Measurements from ENCODE around the gene IL34.
A peak's percentile ranks its signal among the peaks of the same experiment; 100 is the strongest.

The IL34 gene

GRCh38 chr16:70683146-70683944 is 37.0 kb downstream of the IL34 start:
- Mint-ChIP-seq H3K4me1 (peaks cover 6% of the 10 kb centered on the region), H3K27me3 (peaks cover 9% of the 10 kb centered on the region), H3K9me3 (no peaks in the 10 kb centered on the region), H3K4me3 (no peak overlapping the region), H3K27ac (no peak overlapping the region), H3K36me3 (peaks cover 5% of the 10 kb centered on the region)
- no peak for ATAC-seq (ENCODE audit: low read depth)
- DNase-seq (ENCODE audit: low spot score in 2 of 2) = no peak

GRCh38 chr16:70684146-70685060 is 38.0 kb downstream of the IL34 start:
- no peak for ATAC-seq (ENCODE audit: low read depth)
- no peaks in the 10 kb centered on the region for H3K9me3 Mint-ChIP-seq
- peaks cover 7% of the 10 kb centered on the region for H3K27me3 Mint-ChIP-seq
- peaks cover 3% of the 10 kb centered on the region for H3K36me3 Mint-ChIP-seq
- H3K27ac Mint-ChIP-seq = no peak overlapping the region
- DNase-seq (ENCODE audit: low spot score in 2 of 2) = no peak
- H3K4me3 Mint-ChIP-seq = peak overlapping the region; percentile 21
- peaks cover 6% of the 10 kb centered on the region for H3K4me1 Mint-ChIP-seq

GRCh38 chr16:70685061-70685937 is 38.9 kb downstream of the IL34 start:
- H3K4me3 Mint-ChIP-seq = peak overlapping the region; percentile 21
- peaks cover 7% of the 10 kb centered on the region for H3K27me3 Mint-ChIP-seq
- H3K9me3 Mint-ChIP-seq = no peaks in the 10 kb centered on the region
- peaks cover 3% of the 10 kb centered on the region for H3K36me3 Mint-ChIP-seq
- ATAC-seq (ENCODE audit: low read depth) (peak; percentile 31), DNase-seq (ENCODE audit: low spot score in 2 of 2) (no peak)
- no peak overlapping the region for H3K27ac Mint-ChIP-seq
- peaks cover 6% of the 10 kb centered on the region for H3K4me1 Mint-ChIP-seq

GRCh38 chr16:70685938-70686375 is 39.6 kb downstream of the IL34 start, which contains the start of gene MTSS2:
Gene MTSS2 (minus strand): TSS chr16:70686053. CDS start chr16:70685791, 262 bp downstream.
- no peak for DNase-seq (ENCODE audit: low spot score in 2 of 2)
- H3K36me3 Mint-ChIP-seq = peaks cover 5% of the 10 kb centered on the region
- H3K4me1 Mint-ChIP-seq = peaks cover 6% of the 10 kb centered on the region
- H3K9me3 Mint-ChIP-seq = no peaks in the 10 kb centered on the region
- peak; percentile 44 for ATAC-seq (ENCODE audit: low read depth)
- peak within 1 kb of the TSS; percentile 25 for H3K4me3 Mint-ChIP-seq
- H3K27ac Mint-ChIP-seq = no peak within 1 kb of the TSS
- peaks cover 7% of the 10 kb centered on the region for H3K27me3 Mint-ChIP-seq

GRCh38 chr16:70686376-70687101 is 40.2 kb downstream of the IL34 start:
- Mint-ChIP-seq H3K4me1 (peaks cover 6% of the 10 kb centered on the region), H3K27me3 (peaks cover 7% of the 10 kb centered on the region), H3K36me3 (peaks cover 7% of the 10 kb centered on the region), H3K4me3 (peak overlapping the region; percentile 25), H3K9me3 (no peaks in the 10 kb centered on the region), H3K27ac (no peak overlapping the region)
- no peak for DNase-seq (ENCODE audit: low spot score in 2 of 2)
- ATAC-seq (ENCODE audit: low read depth) = peak; percentile 9

- H3K4me3 Mint-ChIP-seq = peak overlapping the region; percentile 53
- ATAC-seq (ENCODE audit: low read depth) = no peak
Observed at GRCh38 chr16:70687102-70687511, 40.7 kb downstream of the IL34 start.

GRCh38 chr16:70687671-70688245 is 41.4 kb downstream of the IL34 start:
- ATAC-seq (ENCODE audit: low read depth) = no peak
- Mint-ChIP-seq H3K27ac (no peak overlapping the region), H3K9me3 (no peaks in the 10 kb centered on the region), H3K36me3 (peaks cover 7% of the 10 kb centered on the region), H3K27me3 (peaks cover 7% of the 10 kb centered on the region), H3K4me1 (peaks cover 6% of the 10 kb centered on the region), H3K4me3 (peak overlapping the region; percentile 53)
- DNase-seq (ENCODE audit: low spot score in 2 of 2) = no peak

More at GRCh38 chr16:70687102-70687511, 40.7 kb downstream of the IL34 start:
- H3K36me3 Mint-ChIP-seq = peaks cover 7% of the 10 kb centered on the region
- no peaks in the 10 kb centered on the region for H3K9me3 Mint-ChIP-seq
- H3K27ac Mint-ChIP-seq = no peak overlapping the region
- H3K27me3 Mint-ChIP-seq = peaks cover 7% of the 10 kb centered on the region
- peaks cover 6% of the 10 kb centered on the region for H3K4me1 Mint-ChIP-seq
- no peak for DNase-seq (ENCODE audit: low spot score in 2 of 2)

GRCh38 chr16:70688246-70688742 is 41.9 kb downstream of the IL34 start:
- H3K27me3 Mint-ChIP-seq = peaks cover 7% of the 10 kb centered on the region
- DNase-seq (ENCODE audit: low spot score in 2 of 2) (no peak), ATAC-seq (ENCODE audit: low read depth) (no peak)
- no peak overlapping the region for H3K27ac Mint-ChIP-seq
- H3K4me1 Mint-ChIP-seq = peaks cover 6% of the 10 kb centered on the region
- no peaks in the 10 kb centered on the region for H3K9me3 Mint-ChIP-seq
- no peak overlapping the region for H3K4me3 Mint-ChIP-seq
- peaks cover 7% of the 10 kb centered on the region for H3K36me3 Mint-ChIP-seq

- H3K4me1 Mint-ChIP-seq = peaks cover 6% of the 10 kb centered on the region
- H3K9me3 Mint-ChIP-seq = no peaks in the 10 kb centered on the region
- H3K27ac Mint-ChIP-seq = no peak overlapping the region
- DNase-seq (ENCODE audit: low spot score in 2 of 2) (no peak), ATAC-seq (ENCODE audit: low read depth) (no peak)
- H3K27me3 Mint-ChIP-seq = peaks cover 4% of the 10 kb centered on the region
- no peak overlapping the region for H3K4me3 Mint-ChIP-seq
- H3K36me3 Mint-ChIP-seq = peaks cover 7% of the 10 kb centered on the region
Observed at GRCh38 chr16:70689035-70689969, 42.9 kb downstream of the IL34 start.

- ATAC-seq (ENCODE audit: low read depth) (no peak), DNase-seq (ENCODE audit: low spot score in 2 of 2) (no peak)
- Mint-ChIP-seq H3K9me3 (no peaks in the 10 kb centered on the region), H3K27me3 (peaks cover 4% of the 10 kb centered on the region), H3K4me1 (peaks cover 6% of the 10 kb centered on the region), H3K4me3 (no peak overlapping the region), H3K27ac (no peak overlapping the region), H3K36me3 (peaks cover 8% of the 10 kb centered on the region)
Observed at GRCh38 chr16:70689970-70690891, 43.9 kb downstream of the IL34 start.
